Activated CD4-positive, CD25-positive, alpha-beta regulatory T cell treated with anti-CD3 and anti-CD28 coated beads, Interleukin-2, amount 50 U/mL, for 24 hours (primary cell): ENCODE data around the gene CRHR1.

Source experiments
- ATAC-seq, 2 donors: fragments of 150-1000 bp; cut with Tn5 transposase; one replicate each; pipeline ENCODE4 v1.10.0; 2021; ENCODE audit warnings: mild to moderate bottlenecking in 1 of 2, moderate library complexity in 1 of 2

The CRHR1 gene

GRCh38 chr17:45790296-45790922, 6.3 kb downstream of the CRHR1 start:
- no peak for ATAC-seq

- ATAC-seq, result no peak
Observed at GRCh38 chr17:45791041-45791582, 7.0 kb downstream of the CRHR1 start.

- no peak for ATAC-seq
Observed at GRCh38 chr17:45791935-45792334, 7.8 kb downstream of the CRHR1 start.

GRCh38 chr17:45792437-45792836, 8.3 kb downstream of the CRHR1 start:
- ATAC-seq, result no peak

- no peak for ATAC-seq
Observed at GRCh38 chr17:45792995-45793755, 9.1 kb downstream of the CRHR1 start.

GRCh38 chr17:45793999-45794540, 9.9 kb downstream of the CRHR1 start:
- ATAC-seq, result no peak

GRCh38 chr17:45794840-45795239, 10.7 kb downstream of the CRHR1 start:
- no peak for ATAC-seq

- ATAC-seq, result no peak
Observed at GRCh38 chr17:45800816-45801215, 16.7 kb downstream of the CRHR1 start.

- no peak for ATAC-seq
Observed at GRCh38 chr17:45801421-45801820, 17.3 kb downstream of the CRHR1 start.

GRCh38 chr17:45808845-45809244, 24.7 kb downstream of the CRHR1 start:
- no peak for ATAC-seq

GRCh38 chr17:45809499-45809898, 25.4 kb downstream of the CRHR1 start:
- no peak for ATAC-seq

GRCh38 chr17:45812102-45812501, 28.0 kb downstream of the CRHR1 start:
- no peak for ATAC-seq

- ATAC-seq, result no peak
Observed at GRCh38 chr17:45813048-45813725, 29.1 kb downstream of the CRHR1 start.

- no peak for ATAC-seq
Observed at GRCh38 chr17:45814622-45815606, 30.8 kb downstream of the CRHR1 start.

- no peak for ATAC-seq
Observed at GRCh38 chr17:45815752-45816151, 31.6 kb downstream of the CRHR1 start.

GRCh38 chr17:45818041-45818440, 33.9 kb downstream of the CRHR1 start:
- no peak for ATAC-seq

- no peak for ATAC-seq
Observed at GRCh38 chr17:45818699-45819098, 34.6 kb downstream of the CRHR1 start.

- no peak for ATAC-seq
Observed at GRCh38 chr17:45819632-45820031, 35.5 kb downstream of the CRHR1 start.

GRCh38 chr17:45820052-45820780, 36.1 kb downstream of the CRHR1 start:
- no peak for ATAC-seq

- ATAC-seq, result no peak
Observed at GRCh38 chr17:45821147-45821546, 37.0 kb downstream of the CRHR1 start.

- ATAC-seq, result no peak
Observed at GRCh38 chr17:45823598-45823997, 39.5 kb downstream of the CRHR1 start.
